Nasal cavity respiratory epithelium epithelial cell of viscerocranial mucosa (primary cell): ENCODE results near the gene TRNAU1AP. TPM values are rescaled to one million over a fixed set of nuclear protein-coding genes. Genes with fewer than 3 reads are reported as not detected.

ENCODE experiments used
- total RNA-seq: library from RNA; depleted of rRNA; stranded (reverse); fragments of >200 nt; gene quantifications from 2 replicates; pipeline ENCODE4 v1.2.3, GENCODE V29; 2014

Gene TRNAU1AP
- 11.2 and 12.0 TPM in 2 replicates for total RNA-seq

DNA sequence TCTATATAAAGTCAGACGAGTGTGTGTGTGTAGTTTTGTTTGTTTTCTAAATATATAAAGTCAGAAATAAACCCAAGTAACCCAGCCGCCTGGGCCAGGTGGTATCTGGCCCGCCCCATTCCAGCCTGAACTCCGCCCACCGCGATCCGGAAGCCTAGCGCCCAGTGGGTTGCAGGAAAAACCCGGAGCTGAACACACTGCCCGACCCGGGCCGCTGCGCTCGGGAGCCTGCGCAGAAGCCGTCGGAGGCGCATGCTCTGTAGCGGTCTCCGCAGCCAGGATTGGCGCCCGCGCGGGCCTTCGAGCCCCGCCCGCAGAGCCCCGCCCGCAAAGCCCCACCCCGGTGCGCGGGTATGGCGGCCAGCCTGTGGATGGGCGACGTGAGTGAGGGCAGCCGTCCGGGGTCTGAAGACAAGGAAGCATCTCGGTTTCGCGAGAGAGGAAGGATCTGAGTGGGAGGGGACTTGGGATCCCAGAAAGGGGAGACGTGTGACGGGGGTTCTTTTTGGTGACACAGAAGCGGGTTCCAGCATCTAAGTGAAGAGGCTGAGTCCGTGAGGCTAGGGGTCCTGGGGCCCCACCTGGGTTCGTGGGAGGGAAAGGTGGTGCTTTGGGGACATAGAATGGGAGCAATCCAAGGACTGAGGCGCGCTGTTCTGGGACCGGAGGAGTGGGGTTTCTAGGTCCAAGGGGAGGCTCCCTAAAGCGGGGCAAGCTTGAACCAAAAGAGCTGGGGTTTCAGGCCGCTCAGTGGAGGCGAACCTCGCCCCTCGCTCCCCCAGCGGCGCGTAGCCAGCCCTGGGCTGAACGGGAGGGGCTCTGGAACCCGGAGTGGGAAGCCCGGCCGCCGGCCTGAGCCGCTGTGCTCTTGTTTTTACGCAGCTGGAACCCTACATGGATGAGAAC lies at the start of gene TRNAU1AP:
TRNAU1AP (plus strand) TSS at position 328 of the 906 bp plus-strand sequence; CDS start at position 354, 26 bp downstream.

DNA sequence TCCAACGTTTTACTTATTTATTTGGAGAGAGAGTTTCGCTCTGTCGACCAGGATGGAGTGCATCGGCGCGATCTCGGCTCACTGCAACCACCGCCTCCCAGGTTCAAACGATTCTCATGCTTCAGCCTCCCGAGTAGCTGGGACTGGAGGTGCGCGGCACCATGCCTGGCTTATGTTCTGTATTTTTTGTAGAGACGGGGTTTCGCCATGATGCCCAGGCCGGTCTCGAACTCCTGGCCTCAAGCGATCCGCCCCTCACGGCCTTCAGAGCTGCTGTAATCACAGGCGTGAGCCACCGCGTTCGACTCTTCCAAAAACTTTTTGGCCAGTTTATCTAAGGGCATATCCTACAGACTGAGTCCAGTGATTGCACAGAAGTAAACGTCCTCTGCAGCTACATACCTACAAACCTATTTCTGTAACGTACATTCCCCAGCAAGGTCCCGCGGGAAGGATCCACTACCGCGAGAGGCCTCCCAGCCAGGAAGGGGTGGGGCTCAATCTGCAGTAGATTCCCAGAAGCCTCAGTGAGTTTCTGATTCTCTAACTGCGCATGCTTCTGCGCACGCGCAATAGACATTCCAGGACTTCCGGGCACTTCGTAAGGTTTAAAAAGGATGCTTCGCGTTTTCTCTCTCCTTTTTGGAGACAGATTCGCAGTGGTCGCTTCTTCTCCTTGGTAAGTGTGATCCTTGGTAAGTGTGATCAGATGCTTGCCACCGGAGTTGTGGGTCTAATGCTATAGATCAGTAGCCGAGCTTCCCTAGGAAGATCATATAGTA lies 47.3 kb upstream of the TRNAU1AP start, which contains the start of gene RCC1:
RCC1 (plus strand) TSS at position 638 of the 782 bp plus-strand sequence. CDS start 23,824 bp downstream, outside the sequence.

DNA sequence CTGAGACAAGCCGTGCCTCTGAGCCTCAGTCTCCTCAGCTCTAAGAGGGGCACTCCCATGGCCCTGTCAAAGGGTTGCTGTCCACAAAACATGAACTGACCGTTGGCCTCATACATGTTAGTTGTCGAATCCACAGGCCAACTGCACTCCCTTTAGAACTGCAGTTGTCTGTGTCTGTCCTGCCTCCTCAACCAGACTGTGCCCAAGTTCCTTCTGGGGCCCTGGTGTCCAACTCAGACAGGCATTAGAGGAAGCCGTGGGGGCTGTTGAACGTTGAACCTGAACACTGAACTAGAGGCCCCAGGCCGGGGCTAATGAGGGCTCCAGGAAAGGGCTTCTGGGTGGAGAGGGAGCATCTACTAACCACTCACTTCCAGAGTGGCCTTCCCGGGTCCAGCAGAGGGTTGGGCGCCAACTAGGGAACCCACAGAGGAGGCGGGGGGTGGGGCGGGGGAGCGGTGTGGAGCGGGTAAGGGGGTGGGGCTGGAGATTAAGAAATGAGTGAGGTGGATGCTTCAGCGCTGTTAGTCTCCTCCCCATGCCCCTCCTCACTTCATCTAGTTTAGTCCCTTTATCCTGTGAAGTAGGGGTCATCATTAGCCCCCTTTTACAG lies 38.9 kb downstream of the TRNAU1AP start, which contains the start of gene RAB42:
RAB42 (plus strand) TSS at position 558 of the 613 bp plus-strand sequence. CDS start 247 bp downstream, outside the sequence.

Other genes with a start within 250 kb of the TRNAU1AP start
- 30.5 and 51.3 TPM in 2 replicates for gene MED18, start 224.0 kb upstream of the TRNAU1AP start, total RNA-seq
- 10.6 and 16.9 TPM in 2 replicates for gene PHACTR4, start 183.3 kb upstream of the TRNAU1AP start, total RNA-seq
- gene RCC1, start 47.0 kb upstream of the TRNAU1AP start, total RNA-seq, result 59.8 and 76.6 TPM in 2 replicates
- gene RAB42, start 39.2 kb downstream of the TRNAU1AP start, total RNA-seq, result under 0.01 and 0.21 TPM in 2 replicates
- 30.3 and 47.2 TPM in 2 replicates for gene TAF12, start 90.0 kb downstream of the TRNAU1AP start, total RNA-seq
- gene RNU11, start 95.5 kb downstream of the TRNAU1AP start, total RNA-seq, result not detected in 2 replicates
- gene GMEB1, start 115.7 kb downstream of the TRNAU1AP start, total RNA-seq, result 10.6 and 14.4 TPM in 2 replicates
- 69.4 and 88.8 TPM in 2 replicates for gene YTHDF2, start 183.9 kb downstream of the TRNAU1AP start, total RNA-seq